Heart left ventricle (tissue), 13 donors: ENCODE measurements around the gene ATOH7.

Source experiments
- CTCF ChIP-seq, 12 donors: fragments of 200-600 bp; sonication (generic) in 4 of 12; IDR thresholded peaks; one replicate each; pipeline versions ENCODE4 v1.5.0 to v1.8.0; 2018 to 2022; ENCODE audit warnings: antibody characterized with exemption in 12 of 12, mild to moderate bottlenecking in 5 of 12
- POLR2A ChIP-seq, 2 donors: fragments of 450-650 bp; IDR thresholded peaks; one replicate each; pipeline ENCODE4 v1.6.1; 2017; ENCODE audit warnings: antibody characterized with exemption in 2 of 2, mild to moderate bottlenecking in 2 of 2, moderate library complexity in 2 of 2
- donor health status: ischemic (EF 13 %, LVEDD 7.1; RV severe dilation, severe dysfunction).
- donor health status: DM: no; HTN: yes; CAD: no.
- donor health status: DM: no; HTN: no; CAD: no.
- donor health status: ischemic (EF 25% LVEDD 6.9; RV normal size, moderate dysfunction).
- donor health status: ischemic (EF 25% LVEDD 5.7; RV mildly dilated, moderate dysfunction).
- donor health status: ischemic (EF 35%, LVEDD 5.7; RV mildly dilated, moderate dysfunction).
- donor health status: nonischemic (EF 11% LVEDD 7.7; RV severe dilation, severe dysfunction).
- donor health status: DM: yes; HTN: yes; CAD: no.
- donor health status: PGD.
- donor health status: ischemic (EF 29% LVEDD 5.4; RV normal size, mild dysfunction).
- donor health status: nonischemic (EF 23%, LVEDD 6.1; RV moderate dilation, normal function).

GRCh38 chr10:68251151-68251550, 19.2 kb upstream of the ATOH7 start:
- no peak for TF ChIP-seq CTCF (IDR thresholded peaks at IDR 0.05)
- TF ChIP-seq POLR2A (IDR thresholded peaks at IDR 0.05): no peak
